Fibroblast of mammary gland (primary cell): ENCODE measurements around the gene LRBA.
A peak's percentile ranks its signal among the peaks of the same experiment; 100 is the strongest.

Experiments
- DNase-seq: peaks from one replicate; pipeline ENCODE4 v3.0.0-alpha.2; 2010; ENCODE audit warnings: low read depth
- H3K4me3 ChIP-seq: 2 replicates; pipeline ENCODE4 v1.5.1; 2011; ENCODE audit warnings: low read depth, mild to moderate bottlenecking, low read length, moderate library complexity; ENCODE audit not compliant: control insufficient read depth
- CTCF ChIP-seq: conservative IDR thresholded peaks from 2 replicates; pipeline ENCODE4 v1.5.1; 2011; ENCODE audit warnings: low read depth, low read length, inconsistent platforms; ENCODE audit not compliant: control insufficient read depth, insufficient read depth

LRBA gene

GRCh38 chr4:150385606-150386005 is 629.5 kb downstream of the LRBA start:
- DNase-seq, result peak; percentile 96
- no peak for TF ChIP-seq CTCF
- no peak overlapping the region for H3K4me3 ChIP-seq

- no peak overlapping the region for H3K4me3 ChIP-seq
- DNase-seq, result no peak
Observed at GRCh38 chr4:150384249-150384648, 630.8 kb downstream of the LRBA start.

GRCh38 chr4:150382028-150382427 is 633.1 kb downstream of the LRBA start:
- peak; percentile 40 for DNase-seq
- TF ChIP-seq CTCF, result no peak
- no peak overlapping the region for H3K4me3 ChIP-seq

More at GRCh38 chr4:150384249-150384648, 630.8 kb downstream of the LRBA start:
- no peak for TF ChIP-seq CTCF

GRCh38 chr4:150381609-150382008 is 633.5 kb downstream of the LRBA start:
- no peak for TF ChIP-seq CTCF
- peak; percentile 27 for DNase-seq
- no peak overlapping the region for H3K4me3 ChIP-seq

GRCh38 chr4:150381036-150381435 is 634.0 kb downstream of the LRBA start:
- no peak overlapping the region for H3K4me3 ChIP-seq
- TF ChIP-seq CTCF, result no peak
- DNase-seq, result no peak

GRCh38 chr4:150379454-150379853 is 635.6 kb downstream of the LRBA start:
- no peak for TF ChIP-seq CTCF
- H3K4me3 ChIP-seq, result no peak overlapping the region
- peak; percentile 82 for DNase-seq

GRCh38 chr4:150375025-150375424 is 640.1 kb downstream of the LRBA start:
- H3K4me3 ChIP-seq, result no peak overlapping the region
- DNase-seq, result no peak
- TF ChIP-seq CTCF, result no peak
